Subcutaneous adipose tissue (tissue), 4 donors: ENCODE measurements around the gene LIMCH1. TPM values are rescaled to one million over a fixed set of nuclear protein-coding genes. Genes with fewer than 3 reads are reported as not detected.

Experiments used
- CTCF ChIP-seq: fragments of 450-650 bp; IDR thresholded peaks from one replicate; pipeline ENCODE4 v1.5.1; 2016; ENCODE audit warnings: low read depth, mild to moderate bottlenecking, control low read depth, antibody characterized with exemption, moderate library complexity
- total RNA-seq, 4 donors: library from RNA; depleted of rRNA; stranded (reverse); fragments of >200 nt; gene quantifications; one replicate each; pipeline ENCODE4 v1.1.0, GENCODE V29; 2016

Gene LIMCH1
- total RNA-seq, 4 donors from 2014 or later: 25.8 to 47.8 (median 34.6) TPM

- TF ChIP-seq CTCF: no peak
Measured at GRCh38 chr4:41748074-41748570, 210.2 kb downstream of the LIMCH1 start.

GRCh38 chr4:41748571-41749475, 210.9 kb downstream of the LIMCH1 start, which contains the start of gene PHOX2B:
Gene PHOX2B, minus strand, starts transcription at chr4:41748725. Its CDS starts 115 bp downstream, at chr4:41748610.
- TF ChIP-seq CTCF: no peak

GRCh38 chr4:41749631-41750039, 211.7 kb downstream of the LIMCH1 start:
- TF ChIP-seq CTCF: no peak

Other genes starting within 250 kb of the LIMCH1 start
- not detected for gene PHOX2B, start 210.6 kb downstream of the LIMCH1 start, total RNA-seq